ENCODE data around the gene ECE1. TPM values are rescaled to one million over a fixed set of nuclear protein-coding genes. Genes with fewer than 3 reads are reported as not detected.
A peak's percentile ranks its signal among the peaks of the same experiment; 100 is the strongest.

The ECE1 gene
- total and polyA plus RNA-seq, 9 donors, result 37.3 to 313 (median 119) TPM

GRCh38 chr1:21320410-21321108 is 30.3 kb upstream of the ECE1 start:
- Histone ChIP-seq H3K36me3 (no peaks in the 10 kb centered on the region), H3K4me3 (no peak overlapping the region), H3K9me3 (no peaks in the 10 kb centered on the region), H3K27me3 (no peaks in the 10 kb centered on the region), H3K4me1 (ENCODE audit: insufficient read depth) (peaks cover 61% of the 10 kb centered on the region), H3K27ac (peak overlapping the region; percentile 83 to 93)
- 47 to 49% (median 48%) methylated on average over 12 of the region's 12 CpGs for WGBS, 3 donors
- peak in 1 of 5 donors; percentile 47 for DNase-seq
- intact Hi-C loops (cut with DNase I), result no loop called here
- no peak for TF ChIP-seq CTCF (IDR thresholded peaks at IDR 0.05)
- TF ChIP-seq EP300 (IDR thresholded peaks at IDR 0.05), result no peak
- peak; percentile 12 for TF ChIP-seq POLR2A (IDR thresholded peaks at IDR 0.05)

DNA sequence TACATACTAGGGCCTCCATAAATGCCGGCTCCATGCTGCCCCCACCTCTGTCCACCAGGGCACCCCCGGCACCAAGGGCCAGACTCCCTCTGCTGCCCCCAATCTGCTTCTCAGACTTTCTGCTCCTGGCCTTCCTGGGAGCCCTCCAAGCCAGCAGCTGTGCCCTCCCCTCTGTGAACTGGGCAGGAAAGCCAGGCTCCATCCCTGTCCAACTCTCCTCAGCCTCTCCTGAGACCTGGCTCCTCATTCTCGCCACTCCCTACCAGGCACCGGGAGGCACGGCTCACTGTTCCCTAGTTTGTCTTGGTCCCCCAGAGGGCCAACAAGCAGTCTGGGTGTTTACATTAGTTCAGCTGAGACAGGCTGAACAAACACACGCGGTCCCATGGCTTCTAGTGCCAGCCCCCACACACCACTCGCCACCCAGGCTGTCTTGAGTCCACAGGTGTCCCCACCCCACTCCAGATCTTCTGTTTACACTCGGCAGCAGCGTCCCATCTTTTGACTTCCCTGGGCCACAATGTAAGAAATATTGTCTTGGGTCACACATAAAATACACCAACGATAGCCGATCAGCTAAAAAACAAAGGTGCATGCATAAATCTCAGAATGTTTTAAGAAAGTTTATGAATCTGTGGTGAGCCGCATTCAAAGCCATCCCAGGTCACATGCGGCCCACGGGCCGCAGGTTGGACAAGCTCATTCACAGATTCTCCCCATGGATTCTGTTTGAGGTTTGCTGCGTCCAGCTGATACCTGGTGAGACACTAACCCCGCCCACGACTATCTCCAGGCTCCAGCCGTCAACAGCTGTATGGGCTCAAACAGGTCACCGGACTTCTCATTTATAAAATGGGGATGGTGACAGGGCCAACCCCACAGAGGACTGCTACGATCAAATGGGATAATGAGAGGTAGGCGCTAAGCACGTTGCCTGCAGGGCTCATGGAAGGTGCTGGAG is 29.5 kb upstream of the ECE1 start:
- Histone ChIP-seq H3K36me3 (no peaks in the 10 kb centered on the region), H3K27ac (peak overlapping the region; percentile 83 to 93), H3K4me1 (ENCODE audit: insufficient read depth) (peaks cover 53% of the 10 kb centered on the region), H3K9me3 (no peaks in the 10 kb centered on the region), H3K27me3 (no peaks in the 10 kb centered on the region), H3K4me3 (no peak overlapping the region)
- WGBS, 3 donors, result 26 to 45% (median 39%) methylated on average over 24 of the region's 24 CpGs
- peak in 3 of 5 donors; percentile 60 to 69 (median 67) for DNase-seq
- TF ChIP-seq CTCF (IDR thresholded peaks at IDR 0.05) (peak in 1 of 3 donors; percentile 37), EP300 (IDR thresholded peaks at IDR 0.05) (no peak)
- intact Hi-C loops (cut with DNase I), result no loop called here

DNA sequence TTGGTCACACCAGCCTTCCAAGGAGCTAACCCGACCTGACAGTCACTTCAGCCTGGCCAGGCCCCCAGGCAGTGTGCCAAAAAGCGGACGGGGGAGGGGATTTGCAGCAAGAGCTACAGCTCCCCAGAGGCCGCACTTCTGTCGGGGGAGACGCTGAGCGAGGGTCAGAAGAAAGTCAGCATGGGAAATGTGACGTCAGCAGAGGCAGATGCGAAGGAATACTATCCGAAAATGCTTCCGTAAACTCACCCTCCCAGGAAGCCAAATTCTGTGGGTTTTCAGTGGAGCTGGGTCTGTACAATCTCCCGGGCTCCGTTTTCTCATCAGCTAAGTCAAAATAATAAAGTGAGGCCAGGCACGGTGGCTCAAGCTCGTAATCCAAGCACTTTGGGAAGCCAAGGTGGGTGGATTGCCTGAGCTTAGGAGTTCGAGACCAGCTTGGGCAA is 28.5 kb upstream of the ECE1 start:
- TF ChIP-seq EP300 (IDR thresholded peaks at IDR 0.05) (peak; percentile 60), CTCF (IDR thresholded peaks at IDR 0.05) (no peak)
- Histone ChIP-seq H3K4me3 (no peak overlapping the region), H3K27me3 (no peaks in the 10 kb centered on the region), H3K27ac (peak overlapping the region; percentile 83 to 93), H3K36me3 (no peaks in the 10 kb centered on the region), H3K4me1 (ENCODE audit: insufficient read depth) (peaks cover 47% of the 10 kb centered on the region), H3K9me3 (no peaks in the 10 kb centered on the region)
- intact Hi-C loops (cut with DNase I), result no loop called here
- WGBS, 3 donors, result 3 to 8% (median 4%) methylated on average over 16 of the region's 16 CpGs
- peak; percentile 99 to 100 (median 99) for DNase-seq

- 72 to 81% (median 78%) methylated on average over 13 of the region's 13 CpGs for WGBS, 3 donors
- peaks cover 47% of the 10 kb centered on the region for H3K4me1 ChIP-seq (ENCODE audit: insufficient read depth)
- no peak overlapping the region for H3K4me3 ChIP-seq
- no peak for TF ChIP-seq POLR2A (IDR thresholded peaks at IDR 0.05)
- TF ChIP-seq CTCF (IDR thresholded peaks at IDR 0.05), result no peak
- TF ChIP-seq EP300 (IDR thresholded peaks at IDR 0.05), result no peak
- H3K9me3 ChIP-seq, result no peaks in the 10 kb centered on the region
- intact Hi-C loops (cut with DNase I), result no loop called here
- no peak for DNase-seq
- no peaks in the 10 kb centered on the region for H3K27me3 ChIP-seq
- H3K27ac ChIP-seq, result peak overlapping the region; percentile 83 to 93
- no peaks in the 10 kb centered on the region for H3K36me3 ChIP-seq
Observed at GRCh38 chr1:21318057-21318713, 27.9 kb upstream of the ECE1 start.

Data from ovary (tissue), 9 donors.